Measurements from ENCODE around the gene DHH.

DHH gene

GRCh38 chr12:49093792-49094159 lies 825 bp downstream of the DHH start:
- no peak for TF ChIP-seq CTCF (IDR thresholded peaks at IDR 0.05)
- H3K4me3 ChIP-seq: peak overlapping the region; percentile 66
- DNase-seq (ENCODE audit: low spot score): no peak
- peak overlapping the region in 1 of 2 donors; percentile 42 for H3K27ac ChIP-seq

- DNase-seq (ENCODE audit: low spot score): no peak
- no peak for TF ChIP-seq CTCF (IDR thresholded peaks at IDR 0.05)
- H3K27ac ChIP-seq: no peak overlapping the region
- peak overlapping the region; percentile 52 for H3K4me3 ChIP-seq
These were observed 1.7 kb downstream of the DHH start for GRCh38 chr12:49092816-49093406.

GRCh38 chr12:49092086-49092815 lies 2.4 kb downstream of the DHH start:
- TF ChIP-seq CTCF (IDR thresholded peaks at IDR 0.05): no peak
- H3K27ac ChIP-seq: peak overlapping the region in 1 of 2 donors; percentile 46
- DNase-seq (ENCODE audit: low spot score): no peak
- H3K4me3 ChIP-seq: peak overlapping the region; percentile 52

- no peak for DNase-seq (ENCODE audit: low spot score)
- TF ChIP-seq CTCF (IDR thresholded peaks at IDR 0.05): no peak
- peak overlapping the region; percentile 52 for H3K4me3 ChIP-seq
- H3K27ac ChIP-seq: peak overlapping the region in 1 of 2 donors; percentile 46
These were observed 2.8 kb downstream of the DHH start for GRCh38 chr12:49091836-49092085.

- DNase-seq (ENCODE audit: low spot score): no peak
- Histone ChIP-seq H3K4me3 (peak overlapping the region; percentile 52), H3K27ac (peak overlapping the region in 1 of 2 donors; percentile 46)
- TF ChIP-seq CTCF (IDR thresholded peaks at IDR 0.05): no peak
These were observed 3.4 kb downstream of the DHH start for GRCh38 chr12:49091056-49091835.

- TF ChIP-seq CTCF (IDR thresholded peaks at IDR 0.05): no peak
- peak overlapping the region; percentile 70 for H3K4me3 ChIP-seq
- H3K27ac ChIP-seq: no peak overlapping the region
- DNase-seq (ENCODE audit: low spot score): no peak
These were observed 4.5 kb downstream of the DHH start for GRCh38 chr12:49089821-49090773.

All from coronary artery (tissue), 2 donors.